ENCODE measurements around the gene NRIP2.

GRCh38 chr12:2804393-2805142, 30.3 kb downstream of the NRIP2 start:
- no peak for TF ChIP-seq CTCF (IDR thresholded peaks at IDR 0.05; ENCODE audit: low read depth, low read length, poor library complexity, severe bottlenecking)
- no peak for TF ChIP-seq EZH2phosphoT487 (IDR thresholded peaks at IDR 0.05; ENCODE audit: borderline replicate concordance, low read length)
